DND-41 (cell line): ENCODE measurements around the gene TGFA.

Experiments used
- ATAC-seq: fragments of 200-7000 bp; cut with Tn5 transposase; 3 replicates; pipeline ENCODE4 v1.9.1; 2021; ENCODE audit warnings: low read depth; ENCODE audit not compliant: insufficient read depth
- DNase-seq: peaks from one replicate; pipeline ENCODE4 v3.0.0-alpha.2; 2020
- H2AFZ ChIP-seq: 2 replicates; pipeline ENCODE4 v1.6.0; 2012; ENCODE audit warnings: low read depth, low read length
- H3K27ac ChIP-seq: 2 replicates; pipeline ENCODE4 v1.5.1; 2012; ENCODE audit warnings: low read length, inconsistent platforms
- H3K27me3 ChIP-seq: fragments of 200-600 bp; sonication (generic); 2 replicates; pipeline ENCODE4 v1.6.0; 2012; ENCODE audit warnings: low read length, mild to moderate bottlenecking, inconsistent platforms; ENCODE audit not compliant: insufficient read depth, poor library complexity
- H3K36me3 ChIP-seq: 2 replicates; pipeline ENCODE4 v1.5.1; 2012; ENCODE audit warnings: low read length, inconsistent platforms; ENCODE audit not compliant: insufficient read depth
- H3K4me1 ChIP-seq: 2 replicates; pipeline ENCODE4 v1.5.1; 2012; ENCODE audit warnings: mild to moderate bottlenecking, low read length; ENCODE audit not compliant: insufficient read depth
- H3K4me2 ChIP-seq: 2 replicates; pipeline ENCODE4 v1.6.0; 2012; ENCODE audit warnings: mild to moderate bottlenecking, moderate library complexity, low read length, inconsistent platforms; ENCODE audit not compliant: insufficient read depth
- H3K4me3 ChIP-seq, 2 experiments: fragments of 200-600 bp in 1 of 2; shearing (Covaris generic) in 1 of 2; 2 replicates each; pipeline ENCODE4 v1.5.1; 2012 to 2016; ENCODE audit warnings: inconsistent platforms in 2 of 2, low read length in 2 of 2, mild to moderate bottlenecking in 2 of 2, low read depth in 1 of 2, moderate library complexity in 1 of 2
- H3K79me2 ChIP-seq: 2 replicates; pipeline ENCODE4 v1.6.0; 2012; ENCODE audit warnings: low read length, inconsistent platforms; ENCODE audit not compliant: insufficient read depth
- H3K9ac ChIP-seq: 2 replicates; pipeline ENCODE4 v1.6.0; 2012; ENCODE audit warnings: low read depth, mild to moderate bottlenecking, inconsistent platforms, low read length, moderate library complexity
- H3K9me3 ChIP-seq: 2 replicates; pipeline ENCODE4 v1.5.1; 2012; ENCODE audit warnings: low read length, moderate library complexity, mild to moderate bottlenecking, inconsistent platforms; ENCODE audit not compliant: insufficient read depth, severe bottlenecking
- H4K20me1 ChIP-seq: 2 replicates; pipeline ENCODE4 v1.6.0; 2012; ENCODE audit warnings: low read length; ENCODE audit not compliant: insufficient read depth
- EZH2 ChIP-seq: IDR thresholded peaks from 3 replicates; pipeline ENCODE4 v1.6.1; 2012; ENCODE audit warnings: borderline replicate concordance, low read depth, mild to moderate bottlenecking, moderate library complexity, low read length, inconsistent platforms; ENCODE audit not compliant: severe bottlenecking
- TF ChIP-seq, protein P1 (sequence below): IDR thresholded peaks from 2 replicates; pipeline ENCODE4 v1.5.1; 2012; ENCODE audit warnings: borderline replicate concordance, low read length, moderate library complexity, mild to moderate bottlenecking; ENCODE audit not compliant: poor library complexity, severe bottlenecking; ENCODE audit errors: extremely low read depth

TGFA gene

DNA sequence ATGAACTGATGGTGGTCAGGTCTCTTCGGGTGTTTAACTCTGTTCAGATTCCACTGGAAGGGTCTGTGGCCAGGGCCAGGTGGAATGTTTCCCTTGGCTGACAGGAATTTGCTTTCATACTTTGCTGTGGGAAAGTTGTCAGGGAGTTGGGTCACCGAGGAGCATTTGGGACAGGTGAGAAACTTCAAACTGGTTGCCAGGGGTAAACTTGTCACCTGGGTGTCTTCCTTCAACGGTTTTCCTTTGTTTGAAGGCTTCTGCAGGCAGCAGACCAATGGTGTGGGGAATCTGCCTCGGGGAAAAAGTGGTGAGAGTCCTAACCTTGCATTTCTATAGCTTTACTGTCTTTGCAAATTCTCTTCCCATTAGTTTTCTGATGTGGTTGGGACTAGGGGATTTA, 92.2 kb downstream of the TGFA start:
- Histone ChIP-seq H2AFZ (no peak overlapping the region), H3K4me3 (no peak overlapping the region), H3K27me3 (peaks cover 39% of the 10 kb centered on the region), H3K4me1 (no peaks in the 10 kb centered on the region), H3K36me3 (no peaks in the 10 kb centered on the region), H3K4me2 (no peak overlapping the region), H3K9me3 (no peaks in the 10 kb centered on the region), H4K20me1 (no peaks in the 10 kb centered on the region), H3K27ac (no peak overlapping the region), H3K79me2 (no peaks in the 10 kb centered on the region), H3K9ac (no peak overlapping the region)
- ATAC-seq = no peak
- no peak for DNase-seq
- TF ChIP-seq EZH2 = no peak
- TF ChIP-seq, protein P1, sequence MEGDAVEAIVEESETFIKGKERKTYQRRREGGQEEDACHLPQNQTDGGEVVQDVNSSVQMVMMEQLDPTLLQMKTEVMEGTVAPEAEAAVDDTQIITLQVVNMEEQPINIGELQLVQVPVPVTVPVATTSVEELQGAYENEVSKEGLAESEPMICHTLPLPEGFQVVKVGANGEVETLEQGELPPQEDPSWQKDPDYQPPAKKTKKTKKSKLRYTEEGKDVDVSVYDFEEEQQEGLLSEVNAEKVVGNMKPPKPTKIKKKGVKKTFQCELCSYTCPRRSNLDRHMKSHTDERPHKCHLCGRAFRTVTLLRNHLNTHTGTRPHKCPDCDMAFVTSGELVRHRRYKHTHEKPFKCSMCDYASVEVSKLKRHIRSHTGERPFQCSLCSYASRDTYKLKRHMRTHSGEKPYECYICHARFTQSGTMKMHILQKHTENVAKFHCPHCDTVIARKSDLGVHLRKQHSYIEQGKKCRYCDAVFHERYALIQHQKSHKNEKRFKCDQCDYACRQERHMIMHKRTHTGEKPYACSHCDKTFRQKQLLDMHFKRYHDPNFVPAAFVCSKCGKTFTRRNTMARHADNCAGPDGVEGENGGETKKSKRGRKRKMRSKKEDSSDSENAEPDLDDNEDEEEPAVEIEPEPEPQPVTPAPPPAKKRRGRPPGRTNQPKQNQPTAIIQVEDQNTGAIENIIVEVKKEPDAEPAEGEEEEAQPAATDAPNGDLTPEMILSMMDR = no peak

DNA sequence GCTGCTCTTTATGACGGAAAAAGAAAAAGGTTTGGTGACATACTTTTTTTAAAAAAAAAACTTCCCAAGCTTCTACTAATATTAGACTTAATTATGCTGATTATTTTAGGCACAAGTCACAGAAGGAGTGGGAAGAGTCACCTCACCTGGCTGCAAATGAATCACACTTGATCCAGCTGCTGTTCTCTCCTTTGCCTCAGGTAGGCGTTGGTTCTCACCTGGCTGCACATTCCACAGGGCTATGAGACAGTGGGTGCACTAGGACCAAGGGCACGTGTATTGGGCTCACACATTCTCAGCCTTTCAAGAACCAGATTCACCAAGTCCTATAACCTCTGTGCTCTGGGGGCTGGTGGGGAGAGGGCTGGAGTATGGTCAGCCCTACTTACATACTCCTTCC, 93.3 kb downstream of the TGFA start:
- Histone ChIP-seq H3K27ac (no peak overlapping the region), H3K79me2 (no peaks in the 10 kb centered on the region), H2AFZ (no peak overlapping the region), H3K9ac (no peak overlapping the region), H3K27me3 (peaks cover 36% of the 10 kb centered on the region), H3K4me1 (no peaks in the 10 kb centered on the region), H3K36me3 (no peaks in the 10 kb centered on the region), H4K20me1 (no peaks in the 10 kb centered on the region), H3K4me2 (no peak overlapping the region), H3K9me3 (no peaks in the 10 kb centered on the region), H3K4me3 (no peak overlapping the region)
- no peak for TF ChIP-seq EZH2
- TF ChIP-seq, protein P1 = no peak
- ATAC-seq (no peak), DNase-seq (no peak)

DNA sequence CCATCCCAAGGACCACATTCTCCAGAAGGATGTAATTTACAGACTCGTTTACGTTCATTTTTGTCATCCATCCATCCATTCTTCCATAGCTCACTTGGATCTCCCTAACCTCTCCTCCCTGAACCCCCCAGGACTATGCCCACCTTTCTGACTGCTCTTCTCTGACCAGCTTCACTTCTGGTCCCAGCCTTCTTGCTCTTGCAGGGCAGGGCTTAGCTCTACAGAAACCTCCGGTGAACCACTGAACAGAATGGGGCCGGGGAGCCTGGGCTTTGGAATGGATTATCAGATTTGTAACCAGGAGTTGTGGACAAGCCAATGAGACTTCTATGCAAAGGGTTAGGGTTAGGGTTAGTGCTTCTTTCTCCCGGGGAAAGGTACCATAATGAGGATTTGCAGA, 95.0 kb downstream of the TGFA start:
- peaks cover 29% of the 10 kb centered on the region for H3K27me3 ChIP-seq
- H2AFZ ChIP-seq = no peak overlapping the region
- ATAC-seq = no peak

More for the DNA sequence above, 95.0 kb downstream of the TGFA start:
- Histone ChIP-seq H3K4me1 (no peaks in the 10 kb centered on the region), H3K4me2 (no peak overlapping the region), H3K27ac (no peak overlapping the region), H3K9me3 (no peaks in the 10 kb centered on the region), H3K36me3 (no peaks in the 10 kb centered on the region), H3K79me2 (no peaks in the 10 kb centered on the region), H4K20me1 (no peaks in the 10 kb centered on the region), H3K9ac (no peak overlapping the region), H3K4me3 (no peak overlapping the region)
- DNase-seq = no peak
- no peak for TF ChIP-seq EZH2
- TF ChIP-seq, protein P1 = no peak
